Panc1 (cell line): ENCODE measurements around the gene PRKCB. TPM values are rescaled to one million over a fixed set of nuclear protein-coding genes. Genes with fewer than 3 reads are reported as not detected.

Source experiments
- ATAC-seq: fragments of 200-7000 bp; cut with Tn5 transposase; 2 replicates; pipeline ENCODE4 v1.9.1; 2020; ENCODE audit warnings: mild to moderate bottlenecking, moderate library complexity
- BruUV-seq: library from RNA; stranded (reverse); fragments of 400-500 nt; replicated peaks from 2 replicates; lab custom pipeline; 2021; lab: Mats Ljungman, UMichigan
- CTCF ChIA-PET: fragments of 300-600 bp; sonication (Branson Sonifier 250); formaldehyde crosslinking; loops from one replicate; lab custom pipeline; 2022; ENCODE audit warnings: antibody characterized with exemption; lab: Charles Lee
- POLR2A ChIA-PET: fragments of 300-600 bp; sonication (Branson Sonifier 250); formaldehyde crosslinking; loops from one replicate; lab custom pipeline; 2022; ENCODE audit warnings: antibody characterized with exemption; lab: Charles Lee
- DNase-seq: peaks from one replicate; pipeline ENCODE4 v3.0.0-alpha.2; 2010; ENCODE audit warnings: low read depth, low spot score
- H3K27ac ChIP-seq: 2 replicates; pipeline ENCODE4 v1.5.1; 2011; ENCODE audit warnings: mild to moderate bottlenecking, low read length, inconsistent platforms
- H3K27me3 ChIP-seq: fragments of 200-500 bp; sonication (Bioruptor generic); 2 replicates; pipeline ENCODE4 v1.6.0; 2014; ENCODE audit warnings: low read length, inconsistent platforms; ENCODE audit not compliant: control insufficient read depth, insufficient read depth
- H3K36me3 ChIP-seq: fragments of 200-500 bp; sonication (Bioruptor generic); 2 replicates; pipeline ENCODE4 v1.5.1; 2014; ENCODE audit warnings: inconsistent platforms, mild to moderate bottlenecking, low read length, moderate library complexity; ENCODE audit not compliant: control insufficient read depth, insufficient read depth
- H3K4me1 ChIP-seq: 2 replicates; pipeline ENCODE4 v1.5.1; 2011; ENCODE audit warnings: inconsistent platforms, mild to moderate bottlenecking, low read length, moderate library complexity; ENCODE audit not compliant: control insufficient read depth, insufficient read depth
- H3K4me3 ChIP-seq, 2 experiments: 2 replicates each; pipeline ENCODE4 v1.5.1; 2011 to 2012; ENCODE audit warnings: low read depth in 2 of 2, low read length in 2 of 2, mild to moderate bottlenecking in 2 of 2, inconsistent platforms in 1 of 2, moderate library complexity in 1 of 2
- H3K9me3 ChIP-seq: fragments of 200-500 bp; sonication (Bioruptor generic); 2 replicates; pipeline ENCODE4 v1.5.1; 2014; ENCODE audit warnings: low read depth, mild to moderate bottlenecking, inconsistent platforms, low read length, moderate library complexity; ENCODE audit not compliant: control insufficient read depth, insufficient read depth
- CTCF ChIP-seq: fragments of 450-650 bp; IDR thresholded peaks from 2 replicates; pipeline ENCODE4 v1.5.1; 2017; ENCODE audit warnings: mild to moderate bottlenecking
- POLR2AphosphoS5 ChIP-seq: IDR thresholded peaks from 2 replicates; pipeline ENCODE4 v1.6.1; 2012; ENCODE audit warnings: mild to moderate bottlenecking, low read depth, low read length, moderate library complexity
- REST ChIP-seq, 2 experiments: IDR thresholded peaks; 2 replicates each; pipeline ENCODE4 v1.6.1; 2011 to 2012; ENCODE audit warnings: low read depth in 2 of 2, control low read depth in 1 of 2, low read length in 1 of 2, mild to moderate bottlenecking in 1 of 2, moderate library complexity in 1 of 2; ENCODE audit not compliant: insufficient read depth in 1 of 2
- SIN3A ChIP-seq: IDR thresholded peaks from 2 replicates; pipeline ENCODE4 v1.6.1; 2012; ENCODE audit warnings: low read depth, mild to moderate bottlenecking, low read length, moderate library complexity, borderline replicate concordance; ENCODE audit not compliant: insufficient read depth
- TCF7L2 ChIP-seq: IDR thresholded peaks from 2 replicates; pipeline ENCODE4 v1.6.1; 2011; ENCODE audit warnings: mild to moderate bottlenecking, low read depth, low read length, inconsistent platforms
- in situ Hi-C: cut with HindIII; loops from 2 replicates; pipeline ENCODE4 v1.10.0; 2016; ENCODE audit warnings: low sequenced_read_pairs, low pct_unique_long_range_greater_than_20kb
- intact Hi-C: fragments of 100-400 bp; cut with micrococcal nuclease; formaldehyde crosslinking; loops from one replicate; pipeline ENCODE4 v1.10.0; 2022; ENCODE audit not compliant: unreplicated experiment
- total RNA-seq: library from RNA; stranded (reverse); gene quantifications from one replicate; pipeline ENCODE4 v1.2.1, GENCODE V29; 2021; ENCODE audit not compliant: unreplicated experiment

The PRKCB gene
- total RNA-seq, 1 experiment from 2014 or later: 0.41 TPM

GRCh38 chr16:23889189-23889588 is 53.4 kb downstream of the PRKCB start:
- H3K27ac ChIP-seq: no peak overlapping the region
- H3K36me3 ChIP-seq: no peaks in the 10 kb centered on the region
- H3K4me1 ChIP-seq: no peaks in the 10 kb centered on the region
- H3K27me3 ChIP-seq: no peaks in the 10 kb centered on the region
- H3K4me3 ChIP-seq: no peak overlapping the region
- no peak for DNase-seq
- ChIA-PET POLR2A (no interaction called here), CTCF (no interaction called here)
- H3K9me3 ChIP-seq: no peaks in the 10 kb centered on the region
- no peak for TF ChIP-seq SIN3A
- no peak for TF ChIP-seq TCF7L2
- no peak for TF ChIP-seq REST (IDR thresholded peaks at IDR 0.05; ENCODE audit: insufficient read depth in 1 of 2, low read depth in 2 of 2, low read length in 1 of 2)
- no peak for TF ChIP-seq CTCF
- no peak for TF ChIP-seq POLR2AphosphoS5
- intact Hi-C loops (no loop called here), in situ Hi-C loops (no loop called here)
- no TSS peak for BruUV-seq
- ATAC-seq: no peak

- H3K4me1 ChIP-seq: no peaks in the 10 kb centered on the region
- CTCF ChIA-PET: no interaction called here
- BruUV-seq: no TSS peak
Measured at GRCh38 chr16:23893986-23894385, 58.2 kb downstream of the PRKCB start.

GRCh38 chr16:23895052-23895451 is 59.3 kb downstream of the PRKCB start:
- Histone ChIP-seq H3K9me3 (no peaks in the 10 kb centered on the region), H3K27me3 (no peaks in the 10 kb centered on the region), H3K4me1 (no peaks in the 10 kb centered on the region), H3K36me3 (no peaks in the 10 kb centered on the region), H3K4me3 (no peak overlapping the region), H3K27ac (no peak overlapping the region)
- ATAC-seq (no peak), DNase-seq (no peak)
- intact Hi-C loops (no loop called here), in situ Hi-C loops (no loop called here)
- no TSS peak for BruUV-seq
- ChIA-PET POLR2A (no interaction called here), CTCF (no interaction called here)
- TF ChIP-seq POLR2AphosphoS5 (no peak), CTCF (no peak), SIN3A (no peak), REST (IDR thresholded peaks at IDR 0.05; ENCODE audit: insufficient read depth in 1 of 2, low read depth in 2 of 2, low read length in 1 of 2) (no peak), TCF7L2 (no peak)

More at GRCh38 chr16:23893986-23894385, 58.2 kb downstream of the PRKCB start:
- POLR2A ChIA-PET: no interaction called here
- intact Hi-C loops (no loop called here), in situ Hi-C loops (no loop called here)
- no peak for DNase-seq
- no peak for TF ChIP-seq POLR2AphosphoS5
- TF ChIP-seq TCF7L2: no peak
- no peak overlapping the region for H3K27ac ChIP-seq
- no peaks in the 10 kb centered on the region for H3K27me3 ChIP-seq
- H3K9me3 ChIP-seq: no peaks in the 10 kb centered on the region
- H3K36me3 ChIP-seq: no peaks in the 10 kb centered on the region
- H3K4me3 ChIP-seq: no peak overlapping the region
- no peak for ATAC-seq
